GM12878 (cell line): Measurements from ENCODE around the gene ZCCHC8. TPM values are rescaled to one million over a fixed set of nuclear protein-coding genes. Genes with fewer than 3 reads are reported as not detected.
"Not testable (repeated sequence)": the region's sequence is repeated elsewhere in the genome, so short reads cannot be mapped to it uniquely, and the experiment has no call there.

Experiments used
- ATAC-seq: fragments of 200-7000 bp; cut with Tn5 transposase; 3 replicates; pipeline ENCODE4 v1.9.1; 2020; ENCODE audit warnings: mild to moderate bottlenecking, moderate library complexity
- BruUV-seq: library from RNA; stranded (reverse); fragments of 400-500 nt; replicated peaks from 2 replicates; lab custom pipeline; 2021; lab: Mats Ljungman, UMichigan
- CTCF ChIA-PET: fragments of 300-600 bp; sonication (Branson Sonifier 250); formaldehyde crosslinking; extraction: SDS; loops from one replicate; lab custom pipeline; 2021; ENCODE audit warnings: inconsistent platforms; lab: Yijun Ruan, JAX
- POLR2A ChIA-PET: fragments of 350-600 bp; formaldehyde crosslinking; extraction: SDS; loops from one replicate; lab custom pipeline; 2021; ENCODE audit warnings: inconsistent platforms; lab: Charles Lee
- RAD21 ChIA-PET: fragments of 300-600 bp; sonication (Branson Sonifier 250); formaldehyde crosslinking; loops from one replicate; lab custom pipeline; 2023; ENCODE audit warnings: antibody characterized with exemption; ENCODE audit not compliant: unreplicated experiment; lab: Charles Lee
- SMC1A ChIA-PET: fragments of 300-600 bp; sonication (Branson Sonifier 250); formaldehyde crosslinking; loops from one replicate; lab custom pipeline; 2023; ENCODE audit not compliant: unreplicated experiment, uncharacterized antibody; lab: Charles Lee
- DNase-seq: peaks from one replicate; pipeline ENCODE4 v3.0.0-alpha.2; 2011; ENCODE audit warnings: low read depth, low spot score
- FAIRE-seq: peaks from 3 replicates; lab custom pipeline; 2011; peaks lifted over from hg19 to GRCh38; lab: Jason Lieb, UNC
- H2AFZ ChIP-seq: 2 replicates; pipeline ENCODE4 v1.6.0; 2011; ENCODE audit warnings: low read depth, low read length, control low read depth; ENCODE audit not compliant: control insufficient read depth
- H3K27ac ChIP-seq: 2 replicates; pipeline ENCODE4 v1.5.1; 2011; ENCODE audit warnings: control low read depth; ENCODE audit not compliant: control insufficient read depth, insufficient read depth
- H3K27me3 ChIP-seq, 2 experiments: replicated peaks in 1 of 2; 2 replicates each; pipeline versions ENCODE4 v1.6.0 to v1.6.1; 2011; ENCODE audit warnings: low read length in 1 of 2; ENCODE audit not compliant: control insufficient read depth in 2 of 2, insufficient read depth in 2 of 2
- H3K36me3 ChIP-seq, 2 experiments: 2 replicates each; pipeline ENCODE4 v1.5.1; 2011; ENCODE audit warnings: low read length in 1 of 2; ENCODE audit not compliant: control insufficient read depth in 2 of 2, insufficient read depth in 2 of 2
- H3K4me1 ChIP-seq: 2 replicates; pipeline ENCODE4 v1.6.1; 2011; ENCODE audit warnings: mild to moderate bottlenecking, low read length, moderate library complexity, mixed read lengths; ENCODE audit not compliant: control insufficient read depth, insufficient read depth
- H3K4me2 ChIP-seq: 2 replicates; pipeline ENCODE4 v1.6.0; 2011; ENCODE audit warnings: control low read depth; ENCODE audit not compliant: control insufficient read depth, insufficient read depth
- H3K4me3 ChIP-seq: fragments of 200-600 bp; sonication (generic); 2 replicates; pipeline ENCODE4 v1.5.1; 2016
- H3K79me2 ChIP-seq: 2 replicates; pipeline ENCODE4 v1.6.0; 2011; ENCODE audit warnings: low read length; ENCODE audit not compliant: control insufficient read depth, insufficient read depth
- H3K9ac ChIP-seq: 2 replicates; pipeline ENCODE4 v1.8.0; 2011; ENCODE audit warnings: low read length, control low read depth, mixed read lengths; ENCODE audit not compliant: control insufficient read depth, insufficient read depth
- H3K9me3 ChIP-seq: replicated peaks from 3 replicates; pipeline ENCODE4 v1.5.1; 2011; ENCODE audit warnings: mild to moderate bottlenecking, low read length; ENCODE audit not compliant: control insufficient read depth, insufficient read depth
- H4K20me1 ChIP-seq: 2 replicates; pipeline ENCODE4 v1.6.0; 2011; ENCODE audit not compliant: control insufficient read depth, insufficient read depth
- WGBS: methylation state at CpG from one replicate; pipeline ENCODE4 v1.1.6; 2016; ENCODE audit warnings: low lambda C conversion rate; ENCODE audit not compliant: insufficient replicate concordance, insufficient coverage; ENCODE audit errors: missing lambda C conversion rate; 5-methylcytosine and 5-hydroxymethylcytosine counted together
- in situ Hi-C: fragments of 300-500 bp; cut with MboI; formaldehyde crosslinking; loops from 9 replicates; pipeline ENCODE4 v1.14.3; 2018; ENCODE audit warnings: mixed read lengths
- intact Hi-C: fragments of 100-400 bp; cut with micrococcal nuclease; formaldehyde crosslinking; loops from one replicate; pipeline ENCODE4 v1.14.2; 2022; ENCODE audit not compliant: unreplicated experiment
- polyA plus RNA-seq, 11 experiments: library from polyadenylated mRNA; depleted of rRNA in 4 of 11; unstranded in 6 of 11; stranded (reverse) in 5 of 11; fragments of >200 nt; fragmentation: Nextera tagmentation in 4 of 11; fragmentation: Illumina TruSeq in 1 of 11; extraction: Ambion mirVana in 4 of 11; extraction: Trizol in 1 of 11; gene quantifications; 1 replicate in 1 of 11; 2 replicates in 10 of 11; pipeline versions ENCODE4 v1.2.1 to v1.2.3, GENCODE V29; 2011 to 2016; ENCODE audit warnings: inconsistent platforms in 2 of 11, missing spikeins in 2 of 11, low read depth in 1 of 11
- total RNA-seq, 4 experiments: library from RNA; depleted of rRNA in 3 of 4; stranded (reverse); fragments of >200 nt in 3 of 4; fragmentation: Illumina TruSeq in 1 of 4; extraction: Trizol in 1 of 4; gene quantifications; 2 replicates each; pipeline versions ENCODE4 v1.2.1 to v1.2.3, GENCODE V29; 2013 to 2021

ZCCHC8 gene
- total and polyA plus RNA-seq, 10 of the 15 experiments (the other 5 are each of a cell fraction or from before 2014, with no cell fraction given): 8.8 to 34.8 (median 21.7) TPM

DNA sequence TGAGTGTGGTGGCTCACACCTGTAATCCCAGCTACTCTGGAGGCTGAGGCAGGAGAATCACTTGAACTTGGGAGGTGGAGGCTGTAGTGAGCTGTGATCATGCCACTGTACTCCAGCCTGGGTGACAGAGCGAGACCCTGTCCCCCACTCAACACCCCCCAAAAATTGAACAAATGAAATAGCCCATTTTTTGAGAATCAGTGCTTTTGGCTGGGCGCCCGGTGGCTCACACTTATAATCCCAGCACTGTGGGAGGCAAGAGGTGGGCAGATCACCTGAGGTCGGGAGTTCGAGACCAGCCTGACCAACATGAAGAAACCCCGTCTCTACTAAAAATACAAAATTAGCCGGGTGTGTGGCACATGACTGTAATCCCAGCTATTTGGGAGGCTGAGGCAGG is 30.2 kb downstream of the ZCCHC8 start:
- H3K9me3 ChIP-seq, H3K27ac ChIP-seq, DNase-seq, ATAC-seq, H3K9ac ChIP-seq, H3K4me2 ChIP-seq, BruUV-seq, H4K20me1 ChIP-seq, intact Hi-C loops, FAIRE-seq, H2AFZ ChIP-seq, H3K4me3 ChIP-seq, in situ Hi-C loops, H3K27me3 ChIP-seq, H3K79me2 ChIP-seq: not testable (repeated sequence)
- ChIA-PET CTCF (interaction anchor here (0.7 to 7.6 kb wide), 16 partner anchors 10 to 286 kb away, joined by 3 to 246 read pairs (median 8); no protein-coding TSS in a partner anchor), SMC1A (interaction anchor here (1.1 to 5.4 kb wide), 6 partner anchors 40 to 152 kb away, joined by 3 to 147 read pairs (median 4); partner anchors contain the start of gene CLIP1), POLR2A (interaction anchor here (0.7 kb wide), 1 partner anchor 15 kb away, joined by 3 read pairs; no protein-coding TSS in a partner anchor), RAD21 (interaction anchor here (0.9 to 6.3 kb wide), 5 partner anchors 28 to 71 kb away, joined by 3 to 113 read pairs (median 8); partner anchors contain the start of gene CLIP1)
- 97% methylated on average over 7 of the region's 7 CpGs for WGBS
- H3K4me1 ChIP-seq: peaks cover 21% of the 10 kb centered on the region
- H3K36me3 ChIP-seq: peaks cover 7 to 14% of the 10 kb centered on the region in 2 experiments

DNA sequence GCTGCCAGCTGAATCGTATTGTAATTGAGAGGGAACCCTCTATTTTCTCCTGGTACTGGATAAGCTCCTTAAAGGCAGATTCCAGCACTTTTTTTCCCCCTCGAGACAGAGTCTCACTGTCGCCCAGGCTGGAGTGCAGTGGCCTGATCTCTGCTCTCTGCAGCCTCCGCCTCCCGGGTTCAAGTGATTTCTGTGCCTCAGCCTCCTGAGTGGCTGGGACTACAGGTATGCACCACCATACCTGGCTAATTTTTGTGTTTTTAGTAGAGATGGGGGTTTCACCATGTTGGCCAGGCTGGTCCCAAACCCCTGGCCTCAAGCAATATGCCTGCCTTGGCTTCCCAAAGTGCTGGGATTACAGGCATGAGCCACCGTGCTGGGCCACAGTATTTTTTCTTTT is 30.9 kb downstream of the ZCCHC8 start:
- in situ Hi-C loops, DNase-seq, H3K9ac ChIP-seq, H3K27ac ChIP-seq, H3K4me2 ChIP-seq, FAIRE-seq, BruUV-seq, H3K36me3 ChIP-seq, POLR2A ChIA-PET, H3K9me3 ChIP-seq, ATAC-seq, H4K20me1 ChIP-seq, H3K79me2 ChIP-seq, H2AFZ ChIP-seq, intact Hi-C loops, H3K4me3 ChIP-seq, H3K27me3 ChIP-seq: not testable (repeated sequence)
- ChIA-PET SMC1A (interaction anchor here (5.4 kb wide), 1 partner anchor 69 kb away, joined by 147 read pairs; no protein-coding TSS in a partner anchor), RAD21 (interaction anchor here (0.9 to 6.3 kb wide), 2 partner anchors 51 to 70 kb away, joined by 3 to 113 read pairs; no protein-coding TSS in a partner anchor), CTCF (interaction anchor here (1.0 to 7.6 kb wide), 3 partner anchors 28 to 135 kb away, joined by 3 to 246 read pairs (median 27); no protein-coding TSS in a partner anchor)
- 82% methylated on average over 6 of the region's 6 CpGs for WGBS
- peaks cover 14% of the 10 kb centered on the region for H3K4me1 ChIP-seq
